Skeletal muscle satellite cell (primary cell): ENCODE results near the gene RAP2A.
A peak's percentile ranks its signal among the peaks of the same experiment; 100 is the strongest.

ENCODE experiments used
- H3K27me3 ChIP-seq: 2 replicates; pipeline ENCODE4 v1.7.0; 2013; ENCODE audit warnings: low read length; ENCODE audit not compliant: control insufficient read depth, insufficient read depth
- H3K36me3 ChIP-seq: 2 replicates; pipeline ENCODE4 v1.7.0; 2013; ENCODE audit warnings: mild to moderate bottlenecking, control low read depth, low read length; ENCODE audit not compliant: insufficient read depth
- H3K4me1 ChIP-seq: 2 replicates; pipeline ENCODE4 v1.7.0; 2013; ENCODE audit warnings: low read length; ENCODE audit not compliant: control insufficient read depth, insufficient read depth
- H3K4me2 ChIP-seq: 2 replicates; pipeline ENCODE4 v1.7.0; 2013; ENCODE audit warnings: mild to moderate bottlenecking, low read length
- H3K4me3 ChIP-seq: 2 replicates; pipeline ENCODE4 v1.7.0; 2013; ENCODE audit warnings: low read length
- H3K9ac ChIP-seq: 2 replicates; pipeline ENCODE4 v1.7.0; 2013; ENCODE audit warnings: mild to moderate bottlenecking, low read depth, low read length, moderate library complexity
- H3K9me3 ChIP-seq: replicated peaks from 2 replicates; pipeline ENCODE4 v1.7.0; 2013; ENCODE audit warnings: mild to moderate bottlenecking, control low read depth, low read length

Gene RAP2A

DNA sequence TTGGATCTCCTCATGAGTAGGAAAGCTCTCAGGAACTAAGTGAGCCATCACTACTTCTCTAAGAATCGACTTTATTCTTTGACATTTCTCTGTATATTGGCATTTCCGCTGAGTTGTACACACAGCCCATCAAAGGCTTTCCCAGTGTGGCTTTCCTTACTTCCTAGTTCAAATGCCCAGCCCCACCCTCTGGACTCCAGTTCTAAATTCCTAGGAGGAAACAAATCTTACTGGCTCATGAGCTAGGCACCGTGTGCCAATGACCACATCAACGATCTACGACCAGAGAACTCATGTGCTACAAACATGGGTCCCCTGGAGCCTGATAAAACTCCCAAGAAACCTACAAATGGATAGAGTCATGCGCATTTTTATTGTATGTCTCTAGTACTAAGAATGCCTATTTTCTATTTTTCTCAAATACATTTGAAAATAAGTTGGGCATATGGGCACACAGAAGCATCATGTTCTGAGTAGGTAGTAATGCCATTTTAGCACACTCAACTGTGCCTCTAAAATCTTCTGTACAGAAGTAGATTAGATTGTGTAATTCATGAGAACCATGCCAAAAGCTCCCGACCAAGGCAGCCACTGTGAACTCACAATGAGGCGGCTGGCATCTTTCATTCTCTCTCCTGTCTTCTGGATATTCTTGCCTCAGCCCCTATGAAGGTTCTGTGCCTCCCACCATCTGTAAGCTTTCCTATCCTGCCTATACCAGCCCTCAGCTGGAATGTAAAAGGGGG lies 10.5 kb upstream of the RAP2A start:
- H3K36me3 ChIP-seq, result no peaks in the 10 kb centered on the region
- H3K4me3 ChIP-seq, result no peak overlapping the region
- peak overlapping the region; percentile 46 for H3K4me2 ChIP-seq
- peaks cover 9% of the 10 kb centered on the region for H3K4me1 ChIP-seq
- no peaks in the 10 kb centered on the region for H3K27me3 ChIP-seq
- no peaks in the 10 kb centered on the region for H3K9me3 ChIP-seq
- H3K9ac ChIP-seq, result no peak overlapping the region

DNA sequence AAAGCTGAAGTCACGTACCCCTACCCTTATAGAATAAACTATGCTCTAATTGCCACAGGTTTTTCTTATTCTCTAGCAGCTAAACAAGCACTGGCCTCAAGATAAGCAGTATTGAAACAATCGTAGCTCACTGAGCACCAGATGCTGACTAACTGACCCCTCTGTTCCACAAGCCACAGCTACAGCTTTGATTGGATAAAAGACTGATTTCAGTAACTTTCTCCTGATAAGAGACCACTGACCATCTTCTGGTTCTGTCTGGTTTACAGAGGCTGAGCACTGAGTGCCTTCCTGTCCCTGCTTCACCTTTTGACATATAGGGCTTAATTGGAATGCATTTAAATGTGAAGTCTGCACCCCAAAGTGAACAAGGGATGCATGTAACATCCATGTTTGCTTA lies 8.4 kb upstream of the RAP2A start:
- H3K4me2 ChIP-seq, result no peak overlapping the region

GRCh38 chr13:97426695-97427094 lies 7.3 kb upstream of the RAP2A start:
- Histone ChIP-seq H3K27me3 (no peaks in the 10 kb centered on the region), H3K4me1 (peaks cover 26% of the 10 kb centered on the region)

More for the DNA sequence above, 8.4 kb upstream of the RAP2A start:
- Histone ChIP-seq H3K27me3 (no peaks in the 10 kb centered on the region), H3K9me3 (no peaks in the 10 kb centered on the region), H3K4me1 (peaks cover 23% of the 10 kb centered on the region), H3K9ac (no peak overlapping the region), H3K4me3 (no peak overlapping the region), H3K36me3 (no peaks in the 10 kb centered on the region)

DNA sequence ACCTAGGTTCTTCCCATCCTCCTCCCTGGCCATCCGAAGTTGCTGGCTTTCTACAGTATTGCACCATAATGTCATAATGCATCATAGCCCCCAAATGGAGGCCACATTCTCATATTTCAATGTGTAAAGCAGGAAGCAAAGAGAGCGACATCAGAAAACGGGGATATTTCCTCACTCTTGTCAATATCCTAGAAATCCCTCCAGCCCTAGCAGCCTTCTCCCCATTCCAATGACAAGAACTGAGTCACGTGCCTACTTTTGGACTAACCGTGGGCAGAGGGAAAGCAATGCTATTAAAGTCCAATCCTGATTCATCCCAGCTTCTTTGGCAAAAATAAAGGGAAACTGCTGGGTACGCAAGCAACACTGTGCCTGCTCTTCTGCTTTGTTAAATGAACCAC lies 4.3 kb upstream of the RAP2A start:
- H3K4me3 ChIP-seq, result peak overlapping the region; percentile 64
- peak overlapping the region; percentile 64 for H3K9ac ChIP-seq
- peaks cover 20% of the 10 kb centered on the region for H3K4me1 ChIP-seq
- no peaks in the 10 kb centered on the region for H3K9me3 ChIP-seq
- no peaks in the 10 kb centered on the region for H3K27me3 ChIP-seq
- peak overlapping the region; percentile 89 for H3K4me2 ChIP-seq
- no peaks in the 10 kb centered on the region for H3K36me3 ChIP-seq

More at GRCh38 chr13:97426695-97427094, 7.3 kb upstream of the RAP2A start:
- H3K9ac ChIP-seq, result no peak overlapping the region
- H3K4me2 ChIP-seq, result no peak overlapping the region
- no peaks in the 10 kb centered on the region for H3K36me3 ChIP-seq
- H3K9me3 ChIP-seq, result no peaks in the 10 kb centered on the region
- H3K4me3 ChIP-seq, result no peak overlapping the region

DNA sequence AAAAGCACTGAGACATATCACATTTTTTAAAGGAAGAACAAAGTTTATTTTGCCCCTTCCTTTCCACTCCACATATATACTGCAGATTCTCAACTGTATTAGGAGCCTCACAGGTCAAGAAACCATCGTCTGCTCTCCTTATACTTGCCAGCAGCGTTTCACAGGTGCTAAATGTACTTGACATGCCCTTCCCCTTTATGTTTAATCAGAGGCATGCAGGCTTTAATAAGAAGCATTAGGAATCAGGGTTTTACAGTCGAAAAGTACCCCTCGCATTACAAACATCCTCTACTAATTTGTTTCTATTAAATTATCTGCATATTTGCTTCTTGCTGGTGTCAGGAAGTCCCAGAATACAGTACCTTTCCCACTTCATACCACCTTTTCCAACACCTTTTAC lies 3.7 kb upstream of the RAP2A start:
- H3K9me3 ChIP-seq, result no peaks in the 10 kb centered on the region
- peak overlapping the region; percentile 89 for H3K4me2 ChIP-seq
- peak overlapping the region; percentile 64 for H3K4me3 ChIP-seq
- H3K27me3 ChIP-seq, result no peaks in the 10 kb centered on the region
- no peaks in the 10 kb centered on the region for H3K36me3 ChIP-seq
- H3K9ac ChIP-seq, result peak overlapping the region; percentile 64
- peaks cover 20% of the 10 kb centered on the region for H3K4me1 ChIP-seq

DNA sequence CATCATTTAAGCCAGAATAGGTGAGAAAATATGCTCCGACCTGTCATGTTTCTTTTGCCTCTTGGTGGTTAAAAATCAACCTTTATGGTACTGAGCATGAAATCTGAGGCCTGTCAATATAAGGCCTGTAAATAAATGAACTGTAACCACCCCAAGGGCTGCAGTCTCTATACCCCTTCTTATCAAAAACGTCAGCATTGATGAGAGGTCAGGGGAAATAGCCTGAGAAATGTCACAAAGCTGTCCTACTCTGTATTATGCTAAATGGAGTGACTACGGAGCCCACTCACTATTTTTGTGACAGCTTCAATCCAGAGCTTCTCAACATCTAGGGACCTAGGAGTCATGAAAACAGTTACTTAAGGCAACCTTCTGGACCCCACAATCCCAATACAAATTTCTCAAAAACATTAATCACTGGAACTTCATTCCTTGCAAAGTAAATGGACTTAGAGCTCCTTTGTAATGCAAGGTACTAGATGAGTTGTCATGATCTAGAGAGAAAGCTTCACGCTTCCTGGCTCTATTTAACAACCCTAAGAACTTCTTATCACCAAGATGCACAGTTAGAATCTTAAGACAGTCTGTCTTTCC lies 2.7 kb upstream of the RAP2A start:
- H3K4me3 ChIP-seq, result peak overlapping the region; percentile 82

DNA sequence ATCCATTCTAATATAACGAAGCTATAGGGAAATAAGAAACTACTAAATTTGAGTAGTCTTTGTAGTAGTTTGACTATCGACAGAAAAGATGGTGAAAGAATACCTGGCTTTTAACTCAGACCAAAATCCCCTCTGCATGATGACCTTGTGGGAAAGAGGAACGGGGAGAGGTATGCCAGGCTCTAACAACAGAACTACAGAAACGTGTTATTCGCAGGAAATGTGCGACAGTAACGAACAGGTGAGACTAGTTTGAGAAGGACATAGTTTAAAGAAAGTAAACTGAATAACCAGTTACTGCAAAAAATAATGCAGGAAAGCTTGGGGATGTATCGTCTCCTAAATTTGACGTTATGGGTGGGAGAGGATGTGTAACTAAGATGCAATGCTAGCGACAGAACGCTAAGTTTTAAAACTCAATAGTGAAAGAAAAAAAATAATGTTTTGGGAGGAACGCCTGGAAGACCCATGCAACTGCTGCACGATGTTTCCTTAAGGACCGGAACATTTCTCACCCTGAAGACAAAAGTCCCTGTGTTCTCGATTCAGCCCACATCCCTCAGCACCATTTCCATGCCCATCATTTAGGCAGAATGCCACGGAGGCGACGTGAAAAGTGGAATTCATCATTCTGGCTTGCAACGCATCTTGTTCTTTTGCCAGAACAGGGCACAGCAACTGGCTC lies 1.6 kb upstream of the RAP2A start:
- H3K4me3 ChIP-seq, result peak overlapping the region; percentile 82
- H3K4me1 ChIP-seq, result peaks cover 30% of the 10 kb centered on the region
- H3K9me3 ChIP-seq, result no peaks in the 10 kb centered on the region
- H3K9ac ChIP-seq, result peak overlapping the region; percentile 79
- no peaks in the 10 kb centered on the region for H3K36me3 ChIP-seq
- peak overlapping the region; percentile 84 for H3K4me2 ChIP-seq
- no peaks in the 10 kb centered on the region for H3K27me3 ChIP-seq

More for the DNA sequence above, 2.7 kb upstream of the RAP2A start:
- Histone ChIP-seq H3K4me1 (peaks cover 23% of the 10 kb centered on the region), H3K9me3 (no peaks in the 10 kb centered on the region), H3K27me3 (no peaks in the 10 kb centered on the region), H3K9ac (no peak overlapping the region), H3K36me3 (no peaks in the 10 kb centered on the region), H3K4me2 (peak overlapping the region; percentile 84)

DNA sequence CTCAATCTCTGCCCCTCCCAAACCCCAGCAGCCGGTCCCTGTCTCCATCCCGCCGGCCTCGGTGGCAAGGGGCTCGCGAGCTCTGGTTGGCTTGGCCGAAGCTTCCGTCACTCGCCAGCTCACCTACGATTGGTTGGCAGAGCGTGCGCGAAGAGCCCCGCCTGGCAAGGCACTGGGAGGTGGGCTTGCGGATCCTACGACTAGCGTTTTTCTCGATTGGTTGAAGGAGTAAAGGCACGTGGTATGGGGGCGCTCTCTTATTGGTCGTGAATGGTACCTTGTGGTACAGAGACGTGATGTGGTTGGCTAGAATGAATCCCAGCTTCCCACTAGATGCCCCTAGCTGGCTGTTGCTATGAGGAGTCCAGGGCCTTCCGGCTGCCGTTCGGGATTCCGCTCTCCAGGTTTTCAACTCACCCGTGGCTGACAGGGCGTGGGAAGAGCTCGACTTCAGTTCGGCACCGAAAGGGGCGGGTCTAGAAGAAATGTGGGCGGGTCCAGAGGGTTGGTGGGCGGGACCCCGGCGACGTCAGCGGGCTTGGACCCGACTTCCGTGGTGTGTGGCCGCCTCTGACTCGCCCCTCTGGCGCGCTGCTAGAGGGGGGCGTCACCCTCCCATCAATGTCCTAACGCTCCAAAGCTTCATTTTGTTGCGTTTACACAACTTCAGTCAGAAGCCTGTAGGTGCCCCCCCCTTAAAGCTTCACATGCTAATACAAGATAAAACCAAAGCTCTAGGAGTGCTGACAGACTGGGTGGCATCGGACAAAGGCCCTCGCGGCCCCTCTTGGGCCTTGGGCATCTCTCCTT lies 847 bp upstream of the RAP2A start:
- peaks cover 30% of the 10 kb centered on the region for H3K4me1 ChIP-seq

DNA sequence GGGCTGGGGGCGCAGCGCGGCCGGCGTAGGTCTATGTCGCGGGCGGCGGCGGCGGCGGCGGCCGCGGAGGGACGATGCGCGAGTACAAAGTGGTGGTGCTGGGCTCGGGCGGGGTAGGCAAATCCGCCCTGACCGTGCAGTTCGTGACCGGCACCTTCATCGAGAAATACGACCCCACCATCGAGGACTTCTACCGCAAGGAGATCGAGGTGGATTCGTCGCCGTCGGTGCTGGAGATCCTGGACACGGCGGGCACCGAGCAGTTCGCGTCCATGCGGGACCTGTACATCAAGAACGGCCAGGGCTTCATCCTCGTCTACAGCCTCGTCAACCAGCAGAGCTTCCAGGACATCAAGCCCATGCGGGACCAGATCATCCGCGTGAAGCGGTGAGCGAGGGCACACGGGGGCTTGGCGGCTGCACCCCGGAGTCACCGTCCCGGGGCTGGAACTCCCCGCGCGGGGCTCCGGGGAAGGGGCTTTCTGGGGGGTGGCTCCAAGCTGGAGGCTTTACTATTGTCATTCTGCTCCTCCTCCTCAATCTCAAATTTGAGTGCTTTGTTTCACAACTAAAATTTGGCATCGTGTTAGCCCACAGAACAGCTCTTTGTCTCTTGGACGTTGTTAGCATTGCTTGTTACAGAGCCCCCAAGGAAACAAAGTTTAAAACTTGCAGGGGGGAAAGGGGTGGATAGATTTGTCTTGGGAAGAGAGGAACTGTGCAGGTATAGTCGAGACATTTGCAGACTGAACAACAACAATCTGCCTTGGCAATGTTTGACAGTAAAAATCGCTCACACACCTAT lies 630 bp downstream of the RAP2A start:
- Histone ChIP-seq H3K4me3 (peak overlapping the region; percentile 93), H3K4me1 (peaks cover 26% of the 10 kb centered on the region), H3K9me3 (no peaks in the 10 kb centered on the region), H3K4me2 (peak overlapping the region; percentile 83), H3K9ac (peak overlapping the region; percentile 82), H3K36me3 (peaks cover 12% of the 10 kb centered on the region), H3K27me3 (no peaks in the 10 kb centered on the region)

More for the DNA sequence above, 847 bp upstream of the RAP2A start:
- H3K36me3 ChIP-seq, result peaks cover under 1% of the 10 kb centered on the region
- H3K4me2 ChIP-seq, result peak overlapping the region; percentile 99
- H3K4me3 ChIP-seq, result peak overlapping the region; percentile 90
- H3K9me3 ChIP-seq, result no peaks in the 10 kb centered on the region
- peak overlapping the region; percentile 99 for H3K9ac ChIP-seq
- H3K27me3 ChIP-seq, result no peaks in the 10 kb centered on the region

- peaks cover 12% of the 10 kb centered on the region for H3K36me3 ChIP-seq
- no peaks in the 10 kb centered on the region for H3K9me3 ChIP-seq
- H3K4me1 ChIP-seq, result peaks cover 19% of the 10 kb centered on the region
- peak overlapping the region; percentile 93 for H3K4me3 ChIP-seq
- H3K4me2 ChIP-seq, result peak overlapping the region; percentile 83
- peak overlapping the region; percentile 82 for H3K9ac ChIP-seq
- H3K27me3 ChIP-seq, result no peaks in the 10 kb centered on the region
These were observed 1.4 kb downstream of the RAP2A start for GRCh38 chr13:97435323-97435722.
